H54 (cell line): ENCODE measurements around the gene PRPF6.

Experiments
- DNase-seq: peaks from one replicate; pipeline ENCODE4 v3.0.0; 2011; ENCODE audit warnings: low spot score, mixed read lengths; ENCODE audit not compliant: insufficient read length
- FAIRE-seq: peaks from 3 replicates; lab custom pipeline; 2011; peaks lifted over from hg19 to GRCh38; lab: Jason Lieb, UNC
- POLR2A ChIP-seq: IDR thresholded peaks from 2 replicates; pipeline ENCODE4 v1.6.1; 2011; ENCODE audit warnings: low read depth, mild to moderate bottlenecking, low read length

Gene PRPF6

GRCh38 chr20:64069614-64070243 is 88.8 kb downstream of the PRPF6 start:
- DNase-seq, result no peak
- FAIRE-seq, result no peak
- TF ChIP-seq POLR2A, result no peak

GRCh38 chr20:64070244-64070993 is 89.5 kb downstream of the PRPF6 start:
- TF ChIP-seq POLR2A, result no peak
- no peak for DNase-seq
- no peak for FAIRE-seq

GRCh38 chr20:64071341-64072332 is 90.7 kb downstream of the PRPF6 start:
- no peak for FAIRE-seq
- TF ChIP-seq POLR2A, result no peak
- no peak for DNase-seq

GRCh38 chr20:64072498-64073063 is 91.6 kb downstream of the PRPF6 start:
- no peak for TF ChIP-seq POLR2A
- FAIRE-seq (no peak), DNase-seq (no peak)

- no peak for TF ChIP-seq POLR2A
- FAIRE-seq, result no peak
- DNase-seq, result no peak
Measured at GRCh38 chr20:64073476-64074183, 92.7 kb downstream of the PRPF6 start.

- TF ChIP-seq POLR2A, result no peak
- DNase-seq, result no peak
- FAIRE-seq, result no peak
Measured at GRCh38 chr20:64074184-64074789, 93.4 kb downstream of the PRPF6 start.

GRCh38 chr20:64074963-64075362 is 94.0 kb downstream of the PRPF6 start:
- FAIRE-seq (no peak), DNase-seq (no peak)
- TF ChIP-seq POLR2A, result no peak

- DNase-seq (no peak), FAIRE-seq (no peak)
- no peak for TF ChIP-seq POLR2A
Measured at GRCh38 chr20:64075556-64075955, 94.6 kb downstream of the PRPF6 start.

GRCh38 chr20:64076061-64076997 is 95.4 kb downstream of the PRPF6 start:
- DNase-seq (no peak), FAIRE-seq (no peak)
- TF ChIP-seq POLR2A, result no peak

- FAIRE-seq, result no peak
- no peak for TF ChIP-seq POLR2A
Measured at GRCh38 chr20:64077094-64077493, 96.2 kb downstream of the PRPF6 start.

GRCh38 chr20:64077541-64077875 is 96.6 kb downstream of the PRPF6 start:
- no peak for TF ChIP-seq POLR2A
- FAIRE-seq (no peak), DNase-seq (no peak)

More at GRCh38 chr20:64077094-64077493, 96.2 kb downstream of the PRPF6 start:
- no peak for DNase-seq

- no peak for TF ChIP-seq POLR2A
- no peak for FAIRE-seq
- no peak for DNase-seq
Measured at GRCh38 chr20:64077876-64078551, 97.1 kb downstream of the PRPF6 start.
